Activated B cell treated with CpG ODN at 0.5 μM for 24 hours (primary cell): ENCODE data around the gene SH3TC1. TPM values are rescaled to one million over a fixed set of nuclear protein-coding genes. Genes with fewer than 3 reads are reported as not detected.

Experiments used
- ATAC-seq: fragments of 200-7000 bp; cut with Tn5 transposase; one replicate; pipeline ENCODE4 v1.10.0; 2021; ENCODE audit warnings: low read depth, mild to moderate bottlenecking, moderate library complexity
- CTCF ChIA-PET: fragments of 350-600 bp; sonication (Branson Sonifier 250); formaldehyde crosslinking; loops from one replicate; lab custom pipeline; 2021; ENCODE audit warnings: antibody characterized with exemption; lab: Charles Lee
- POLR2A ChIA-PET: fragments of 350-600 bp; sonication (Branson Sonifier 250); formaldehyde crosslinking; loops from one replicate; lab custom pipeline; 2021; ENCODE audit warnings: antibody characterized with exemption; lab: Charles Lee
- DNase-seq: peaks from one replicate; pipeline ENCODE4 v3.0.0; 2022
- H3K27ac Mint-ChIP-seq: one replicate; pipeline ENCODE4 v1.8.0; 2020; ENCODE audit warnings: mixed read lengths
- H3K27me3 Mint-ChIP-seq: one replicate; pipeline ENCODE4 v1.8.0; 2021; ENCODE audit warnings: mixed read lengths
- H3K36me3 Mint-ChIP-seq: one replicate; pipeline ENCODE4 v1.8.0; 2021; ENCODE audit warnings: low read depth, mixed read lengths
- H3K4me1 Mint-ChIP-seq: one replicate; pipeline ENCODE4 v1.8.0; 2021; ENCODE audit warnings: mixed read lengths
- H3K4me3 Mint-ChIP-seq: one replicate; pipeline ENCODE4 v1.8.0; 2020; ENCODE audit warnings: mild to moderate bottlenecking, mixed read lengths
- H3K9me3 Mint-ChIP-seq: one replicate; pipeline ENCODE4 v1.8.0; 2020; ENCODE audit warnings: mixed read lengths
- intact Hi-C: fragments of 100-400 bp; cut with micrococcal nuclease; formaldehyde crosslinking; loops from one replicate; pipeline ENCODE4 v1.15.1; 2024
- total RNA-seq: library from RNA; stranded (reverse); gene quantifications from 2 replicates; pipeline ENCODE4 v1.2.3, GENCODE V29; 2022
- TF ChIP-seq, protein P1 (sequence below): fragments of 200-600 bp; IDR thresholded peaks from one replicate; pipeline ENCODE4 v1.8.0; 2022; ENCODE audit warnings: antibody characterized with exemption, mild to moderate bottlenecking

SH3TC1 gene
- total RNA-seq, 1 donor from 2014 or later = 135 TPM

DNA sequence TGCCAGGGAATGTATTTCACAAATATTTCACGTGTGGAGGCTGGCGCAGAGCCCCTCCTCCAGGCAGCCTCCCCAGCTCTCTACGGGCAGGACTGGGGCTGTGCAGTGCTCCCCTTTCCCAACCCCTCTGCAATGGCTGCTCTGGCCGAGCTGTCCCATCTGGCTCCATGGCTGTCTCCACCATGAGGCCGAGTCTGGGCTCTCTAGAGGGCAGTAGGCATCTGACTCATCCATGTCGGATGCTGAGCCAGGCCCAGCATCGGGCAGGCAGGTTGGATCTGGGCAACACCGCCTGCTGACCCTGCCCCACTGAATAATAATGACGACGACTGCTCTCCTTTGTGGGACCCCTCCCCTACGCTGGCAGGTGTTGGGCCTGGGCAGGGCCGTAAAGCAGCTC, 11.0 kb upstream of the SH3TC1 start:
- peaks cover 2% of the 10 kb centered on the region for H3K27me3 Mint-ChIP-seq
- POLR2A ChIA-PET = interaction anchor here (1.2 kb wide), 1 partner anchor 11 kb away, joined by 6 read pairs; the partner anchor contains the start of gene SH3TC1

GRCh38 chr4:8188743-8189550, 10.1 kb upstream of the SH3TC1 start:
- Mint-ChIP-seq H3K27me3 (peaks cover 2% of the 10 kb centered on the region), H3K27ac (no peak overlapping the region), H3K4me1 (peaks cover 26% of the 10 kb centered on the region), H3K4me3 (no peak overlapping the region), H3K36me3 (no peaks in the 10 kb centered on the region), H3K9me3 (no peaks in the 10 kb centered on the region)
- intact Hi-C loops = no loop called here
- POLR2A ChIA-PET = no interaction called here
- CTCF ChIA-PET = interaction anchor here (1.0 kb wide), 1 partner anchor 385 kb away, joined by 3 read pairs; no protein-coding TSS in a partner anchor
- TF ChIP-seq, protein P1, sequence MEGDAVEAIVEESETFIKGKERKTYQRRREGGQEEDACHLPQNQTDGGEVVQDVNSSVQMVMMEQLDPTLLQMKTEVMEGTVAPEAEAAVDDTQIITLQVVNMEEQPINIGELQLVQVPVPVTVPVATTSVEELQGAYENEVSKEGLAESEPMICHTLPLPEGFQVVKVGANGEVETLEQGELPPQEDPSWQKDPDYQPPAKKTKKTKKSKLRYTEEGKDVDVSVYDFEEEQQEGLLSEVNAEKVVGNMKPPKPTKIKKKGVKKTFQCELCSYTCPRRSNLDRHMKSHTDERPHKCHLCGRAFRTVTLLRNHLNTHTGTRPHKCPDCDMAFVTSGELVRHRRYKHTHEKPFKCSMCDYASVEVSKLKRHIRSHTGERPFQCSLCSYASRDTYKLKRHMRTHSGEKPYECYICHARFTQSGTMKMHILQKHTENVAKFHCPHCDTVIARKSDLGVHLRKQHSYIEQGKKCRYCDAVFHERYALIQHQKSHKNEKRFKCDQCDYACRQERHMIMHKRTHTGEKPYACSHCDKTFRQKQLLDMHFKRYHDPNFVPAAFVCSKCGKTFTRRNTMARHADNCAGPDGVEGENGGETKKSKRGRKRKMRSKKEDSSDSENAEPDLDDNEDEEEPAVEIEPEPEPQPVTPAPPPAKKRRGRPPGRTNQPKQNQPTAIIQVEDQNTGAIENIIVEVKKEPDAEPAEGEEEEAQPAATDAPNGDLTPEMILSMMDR = no peak
- ATAC-seq = no peak
- no peak for DNase-seq

More for the DNA sequence above, 11.0 kb upstream of the SH3TC1 start:
- H3K4me1 Mint-ChIP-seq = peaks cover 20% of the 10 kb centered on the region
- TF ChIP-seq, protein P1 = no peak
- H3K4me3 Mint-ChIP-seq = no peak overlapping the region
- H3K27ac Mint-ChIP-seq = no peak overlapping the region
- H3K36me3 Mint-ChIP-seq = no peaks in the 10 kb centered on the region
- ATAC-seq = no peak
- intact Hi-C loops = no loop called here
- H3K9me3 Mint-ChIP-seq = no peaks in the 10 kb centered on the region
- CTCF ChIA-PET = interaction anchor here (1.0 kb wide), 2 partner anchors 11 to 384 kb away, joined by 3 read pairs; no protein-coding TSS in a partner anchor
- no peak for DNase-seq

GRCh38 chr4:8189551-8190466, 9.3 kb upstream of the SH3TC1 start:
- ChIA-PET CTCF (interaction anchor here (5.3 kb wide), 1 partner anchor 13 kb away, joined by 61 read pairs; no protein-coding TSS in a partner anchor), POLR2A (interaction anchor here (0.7 kb wide), 1 partner anchor 9 kb away, joined by 4 read pairs; the partner anchor contains the start of gene SH3TC1)
- Mint-ChIP-seq H3K27me3 (peaks cover 2% of the 10 kb centered on the region), H3K9me3 (no peaks in the 10 kb centered on the region), H3K27ac (no peak overlapping the region), H3K4me1 (peaks cover 26% of the 10 kb centered on the region), H3K36me3 (no peaks in the 10 kb centered on the region), H3K4me3 (no peak overlapping the region)
- DNase-seq (no peak), ATAC-seq (no peak)
- intact Hi-C loops = no loop called here
- TF ChIP-seq, protein P1 = no peak

- CTCF ChIA-PET = interaction anchor here (1.0 to 5.3 kb wide), 5 partner anchors 15 to 388 kb away, joined by 4 to 61 read pairs (median 13); no protein-coding TSS in a partner anchor
These were observed 7.8 kb upstream of the SH3TC1 start for GRCh38 chr4:8191136-8191747.

More at GRCh38 chr4:8191136-8191747, 7.8 kb upstream of the SH3TC1 start:
- Mint-ChIP-seq H3K27ac (peak overlapping the region; percentile 30), H3K36me3 (no peaks in the 10 kb centered on the region), H3K4me1 (peaks cover 29% of the 10 kb centered on the region), H3K9me3 (no peaks in the 10 kb centered on the region), H3K27me3 (peaks cover 2% of the 10 kb centered on the region), H3K4me3 (no peak overlapping the region)
- peak; percentile 11 for ATAC-seq
- POLR2A ChIA-PET = interaction anchor here (0.6 to 3.6 kb wide), 6 partner anchors 9 to 38 kb away, joined by 3 to 23 read pairs (median 8); partner anchors contain the start of genes ABLIM2 and SH3TC1
- no peak for DNase-seq
- intact Hi-C loops = no loop called here
- TF ChIP-seq, protein P1 = no peak
